ENCODE measurements around the gene PRCC. TPM values are rescaled to one million over a fixed set of nuclear protein-coding genes. Genes with fewer than 3 reads are reported as not detected.

PRCC gene
- polyA plus RNA-seq, 12 donors = 59.0 to 97.7 (median 65.5) TPM; not detected in 1

DNA sequence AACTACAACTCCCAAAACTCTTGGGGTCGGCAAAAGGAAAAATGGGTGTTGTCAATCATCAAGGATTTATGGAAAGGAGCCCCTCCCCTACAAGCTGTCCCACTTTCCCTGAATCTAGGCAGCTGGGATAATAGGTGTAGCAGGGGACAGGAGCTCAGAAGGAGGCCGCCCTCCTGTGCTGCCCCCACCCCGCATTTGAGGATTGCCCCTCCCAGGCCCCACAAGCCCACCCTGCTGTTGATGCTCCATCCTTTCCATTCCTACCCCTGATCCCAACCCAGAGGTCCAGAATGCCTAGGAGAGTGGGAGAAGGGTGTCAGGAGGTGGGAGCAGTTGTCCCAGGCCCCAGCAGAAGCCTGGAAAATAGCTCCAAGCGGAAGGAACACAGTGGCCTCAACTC, 24.5 kb upstream of the PRCC start:
- DNase-seq = no peak

GRCh38 chr1:156743367-156744302, 23.7 kb upstream of the PRCC start:
- DNase-seq = no peak

DNA sequence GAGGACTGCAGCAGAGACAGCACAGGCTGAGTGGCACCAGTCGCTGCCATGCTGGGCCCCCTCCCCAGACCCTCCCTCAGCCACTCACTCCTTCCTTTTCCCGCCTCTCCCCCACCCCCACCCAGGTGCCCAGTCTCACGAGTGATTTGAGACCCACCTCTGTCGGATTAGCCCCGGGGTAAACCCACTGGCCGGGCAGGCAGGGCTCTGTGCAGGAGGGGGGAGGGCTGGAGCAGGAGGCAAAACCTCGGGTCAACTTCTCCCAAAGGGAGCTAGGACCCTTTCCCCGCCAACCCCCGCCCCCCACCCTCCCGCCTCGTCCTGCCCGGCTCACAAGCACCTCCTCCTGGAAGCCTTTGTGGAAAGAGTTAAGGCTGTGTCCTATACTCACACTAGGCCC, 23.0 kb upstream of the PRCC start:
- no peak for DNase-seq

DNA sequence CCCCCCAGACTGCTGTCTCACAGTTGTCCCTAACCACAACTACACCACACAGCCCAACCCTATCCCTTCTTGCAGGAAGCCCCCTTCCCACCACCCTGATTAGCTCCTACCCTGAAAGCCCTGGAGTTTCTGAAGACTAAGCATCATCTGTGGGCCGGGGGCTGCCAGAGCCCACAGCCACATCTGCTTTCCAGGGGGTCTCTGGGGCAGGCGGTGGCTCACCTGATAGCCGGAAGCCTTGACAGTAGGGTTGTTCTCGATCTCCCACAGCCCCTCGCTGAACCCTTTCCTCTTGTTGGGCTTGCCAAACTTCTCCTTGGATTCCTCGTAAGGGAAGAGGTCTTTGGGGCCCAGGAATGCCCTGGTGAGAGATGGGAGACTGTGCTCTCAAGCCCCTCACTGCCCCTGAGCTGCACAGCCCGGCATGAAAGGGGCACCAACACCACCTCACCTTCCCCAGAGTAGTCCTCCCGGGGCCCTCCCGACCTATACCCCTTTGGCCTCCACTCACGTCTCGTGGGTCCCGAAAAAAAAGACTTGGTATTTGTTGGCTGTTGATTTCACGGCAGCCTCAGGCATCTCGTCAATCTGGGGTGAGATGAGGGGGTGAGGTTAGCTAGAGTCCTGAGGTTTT, 22.4 kb upstream of the PRCC start:
- no peak for DNase-seq

DNA sequence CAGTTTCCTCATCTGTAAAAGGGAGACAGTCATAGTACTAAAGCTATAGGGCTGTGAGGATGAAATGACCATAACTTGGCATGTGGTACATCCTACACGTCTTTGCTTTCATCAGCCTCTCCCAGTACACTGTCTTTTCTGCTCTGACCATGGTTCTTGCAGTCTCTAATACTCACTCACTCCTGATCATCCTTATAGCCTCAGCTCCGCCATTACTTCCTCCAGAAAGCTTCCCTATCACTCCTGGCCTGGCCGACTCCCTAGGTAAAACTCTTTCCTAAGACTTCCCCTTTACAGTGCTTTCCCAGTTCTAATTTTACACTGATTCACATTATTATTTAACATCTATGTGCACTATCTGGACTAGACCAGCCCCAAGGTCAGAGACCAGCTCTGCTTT, 21.5 kb upstream of the PRCC start:
- no peak for DNase-seq

GRCh38 chr1:156746406-156746727, 21.0 kb upstream of the PRCC start:
- DNase-seq = no peak

DNA sequence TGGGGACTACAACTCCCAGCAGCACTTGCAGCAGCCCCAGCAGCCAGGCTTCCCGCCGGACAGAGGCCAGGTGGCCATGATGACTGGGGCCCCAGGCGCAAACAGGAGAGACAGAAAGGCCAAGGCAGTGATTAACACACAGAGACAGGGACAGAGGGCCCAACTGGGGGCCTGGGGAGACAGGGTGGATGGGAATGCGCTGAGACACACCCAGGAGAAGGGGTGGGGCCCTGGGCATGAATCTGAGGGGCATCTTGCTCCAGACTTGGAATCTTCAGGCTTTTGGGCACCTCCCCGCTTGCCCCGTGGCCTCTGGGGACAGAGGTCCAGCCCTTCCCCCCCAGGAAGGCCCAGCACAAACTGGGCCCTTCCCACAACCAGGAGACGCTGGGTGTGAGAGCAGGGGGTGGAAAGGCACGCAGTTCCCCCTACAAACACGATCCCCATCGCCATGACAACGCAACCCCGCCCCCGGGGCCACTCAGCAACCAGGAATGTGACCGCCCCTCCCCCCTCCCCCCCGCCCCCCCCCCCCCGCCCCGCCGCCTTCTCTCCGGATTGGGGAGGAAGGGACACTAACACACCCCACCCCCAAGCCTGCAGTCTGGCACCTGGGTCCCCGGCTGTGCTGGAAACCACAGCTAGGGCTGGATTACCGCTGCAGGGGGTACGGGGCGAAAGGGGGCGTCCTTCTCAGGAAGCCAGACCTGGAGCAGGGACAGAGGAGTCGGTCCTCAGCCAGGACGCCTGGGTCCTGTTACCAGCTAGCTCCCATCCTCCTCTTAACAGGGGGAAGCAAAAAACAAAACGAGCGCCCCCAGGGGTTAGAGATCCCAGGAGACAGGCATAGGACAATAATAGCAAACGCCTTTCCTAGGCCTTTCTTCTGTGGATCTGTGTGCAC, 20.4 kb upstream of the PRCC start:
- DNase-seq = peak; percentile 93

GRCh38 chr1:156747742-156748669, 19.3 kb upstream of the PRCC start:
- DNase-seq = no peak

DNA sequence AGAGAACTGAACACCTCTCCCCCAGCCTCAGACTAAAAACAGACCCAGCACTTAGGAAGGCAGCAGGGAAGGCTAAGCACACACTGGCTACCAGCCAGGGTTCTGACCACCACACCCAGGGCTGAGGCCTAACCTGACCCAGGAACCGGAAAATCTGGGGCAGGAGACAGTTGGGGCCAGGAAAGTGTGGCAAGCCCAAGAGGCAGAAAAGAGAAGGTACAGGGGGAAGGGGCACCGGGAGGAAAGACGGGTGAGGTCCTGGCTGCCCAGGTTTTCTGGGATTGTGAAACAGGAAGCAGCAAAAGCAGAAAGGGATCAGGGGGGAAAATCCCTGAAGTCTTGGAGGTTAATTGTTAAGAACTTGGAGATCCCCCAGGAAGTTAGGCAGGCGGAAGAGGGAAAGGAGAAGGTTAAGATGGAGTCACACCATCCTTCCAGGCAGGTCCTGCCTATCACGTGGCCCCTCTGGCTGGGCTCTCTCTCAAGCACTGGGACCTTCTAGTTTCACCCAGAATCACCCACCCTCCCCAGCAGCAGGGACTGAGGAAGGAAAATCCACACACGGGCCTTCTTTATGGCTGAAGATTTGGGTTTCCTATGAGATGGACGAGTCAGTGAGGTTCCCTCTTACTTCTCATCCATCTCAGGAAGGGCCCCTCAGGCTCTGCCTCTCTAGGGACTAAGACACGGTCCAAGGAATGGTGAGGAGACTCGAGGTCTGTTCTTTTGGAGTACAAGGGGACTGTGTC, 18.5 kb upstream of the PRCC start:
- no peak for DNase-seq

DNA sequence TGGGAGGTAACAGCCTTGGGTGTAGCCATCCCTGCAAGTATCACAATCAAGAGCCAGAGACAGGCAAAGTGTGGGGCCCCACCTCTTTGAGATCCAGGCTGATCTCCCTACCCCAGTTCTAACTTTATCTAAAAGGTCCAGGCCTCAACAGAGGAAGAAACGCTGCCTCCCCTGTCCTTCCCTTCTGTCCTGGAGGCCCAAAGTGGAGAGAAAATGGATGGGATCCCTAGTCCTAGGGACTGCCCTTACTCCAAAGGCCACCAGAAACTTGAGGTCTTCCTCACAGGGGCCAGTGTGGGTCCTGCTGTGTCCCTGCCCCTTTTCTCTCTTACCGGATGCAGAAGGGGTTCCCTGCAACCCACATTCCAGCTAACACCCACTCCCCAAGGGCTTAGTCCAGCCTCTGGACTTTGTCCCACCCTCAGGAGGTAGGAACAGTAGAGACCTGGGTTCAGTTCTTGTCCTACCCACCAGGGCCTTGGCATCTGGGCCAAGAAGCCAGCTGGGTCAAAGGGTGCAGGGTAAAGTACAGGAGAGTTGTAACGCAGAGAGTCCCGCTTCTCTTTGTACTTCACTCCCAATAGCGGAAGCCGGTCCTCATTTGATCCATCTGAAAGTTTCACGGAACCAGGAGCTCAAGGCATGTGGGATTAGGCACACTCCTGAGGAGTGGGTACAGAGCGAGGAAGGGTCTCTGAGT, 17.8 kb upstream of the PRCC start:
- DNase-seq = no peak

DNA sequence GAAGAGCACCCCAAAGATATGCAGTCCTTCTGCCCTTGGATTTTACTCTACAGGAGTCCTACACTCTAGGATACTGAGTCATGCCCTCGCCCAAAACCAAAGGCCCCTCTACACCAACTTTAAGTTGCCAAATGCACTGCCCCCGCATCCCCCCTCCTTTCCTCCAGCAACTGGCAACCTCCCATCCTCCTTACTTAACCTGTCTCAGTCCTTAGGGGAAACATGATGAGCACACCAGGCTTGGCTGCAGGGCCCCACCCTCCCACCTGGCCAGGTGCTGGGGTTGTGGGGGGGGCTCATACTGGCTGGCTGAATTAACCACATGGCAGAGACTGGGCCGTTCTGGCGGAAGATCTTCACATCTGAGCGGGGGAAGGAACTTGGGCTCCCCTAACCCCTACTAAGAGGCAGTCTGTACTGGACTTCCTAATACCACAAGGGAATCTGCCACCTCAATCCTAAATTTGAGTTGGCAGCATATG, 17.1 kb upstream of the PRCC start:
- DNase-seq = no peak

DNA sequence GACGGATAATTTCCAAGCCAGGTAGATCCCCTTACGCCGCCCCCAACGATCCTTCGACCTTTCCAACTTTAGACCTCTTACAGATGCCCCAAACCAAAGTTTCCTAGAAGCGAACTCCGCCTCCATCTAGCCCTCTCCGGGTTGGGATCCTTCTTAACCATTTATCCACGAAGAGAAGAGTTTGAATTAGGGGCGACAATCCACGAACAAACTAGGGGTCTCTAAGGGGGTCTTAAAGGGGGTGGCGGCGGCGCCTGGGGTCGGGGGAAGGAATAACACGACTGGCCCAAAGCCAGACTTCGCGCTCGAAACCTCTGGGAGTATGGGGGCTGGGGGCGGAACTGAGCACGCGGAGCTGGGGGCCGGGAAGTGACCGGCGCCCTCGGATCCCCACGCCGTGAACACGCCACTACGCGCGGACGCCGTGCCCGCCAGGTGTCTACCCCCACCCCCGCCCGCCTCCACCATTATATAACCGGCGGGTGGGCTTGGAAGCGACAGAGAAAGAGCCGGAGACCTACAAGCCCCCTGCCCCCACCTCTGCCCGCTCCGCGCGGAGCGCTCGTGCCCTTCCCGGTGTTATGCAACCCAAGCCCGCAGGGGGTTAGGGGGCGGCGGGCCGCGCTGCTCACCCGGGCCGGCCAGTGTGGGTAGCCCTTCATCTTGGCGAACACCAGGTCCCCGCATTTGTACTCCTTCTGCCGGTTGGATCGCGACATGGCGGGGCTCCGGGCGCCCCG, 16.5 kb upstream of the PRCC start:
- DNase-seq = no peak

- no peak for DNase-seq
Measured at GRCh38 chr1:156751451-156751756, 15.9 kb upstream of the PRCC start, which contains the start of gene HDGF. Gene HDGF, minus strand, starts transcription at chr1:156751675. Its CDS starts 246 bp downstream, at chr1:156751429.

DNA sequence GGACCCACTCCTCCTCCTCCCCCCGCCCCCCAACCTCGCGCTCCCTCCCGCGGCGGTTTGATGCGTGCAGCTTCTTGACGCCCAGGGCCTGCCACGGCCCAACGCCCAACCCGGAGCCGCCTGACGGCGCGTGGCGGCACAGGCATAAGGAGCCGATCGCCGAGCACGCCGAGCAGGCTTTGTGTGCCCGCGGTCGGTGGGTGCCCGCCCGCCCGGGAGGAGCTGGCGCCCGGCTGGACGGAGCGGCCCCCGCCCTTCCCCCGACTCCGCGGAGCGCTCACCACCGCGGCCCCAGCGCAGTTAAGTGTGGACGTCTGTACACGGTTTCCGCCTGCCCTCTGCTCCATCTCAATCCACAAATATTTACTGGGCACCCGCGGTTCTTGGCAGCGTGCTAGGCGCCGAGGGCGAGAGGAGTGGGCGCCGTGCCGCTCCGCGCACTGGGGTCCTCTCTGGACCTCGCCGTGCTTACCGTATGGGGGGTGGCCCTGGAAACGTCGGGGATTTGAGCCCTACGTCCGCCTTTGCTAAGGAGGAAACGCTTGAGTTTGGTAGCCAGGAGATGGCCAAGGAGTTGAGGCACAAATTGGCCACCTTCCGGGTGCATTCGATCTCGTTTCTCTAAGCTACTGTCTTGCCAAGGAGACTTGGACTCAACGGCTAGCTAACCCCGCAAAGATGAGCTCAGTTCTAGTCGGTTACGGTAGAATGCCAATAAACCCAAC, 15.4 kb upstream of the PRCC start:
- peak; percentile 97 for DNase-seq

GRCh38 chr1:156752843-156753482, 14.4 kb upstream of the PRCC start:
- no peak for DNase-seq

DNA sequence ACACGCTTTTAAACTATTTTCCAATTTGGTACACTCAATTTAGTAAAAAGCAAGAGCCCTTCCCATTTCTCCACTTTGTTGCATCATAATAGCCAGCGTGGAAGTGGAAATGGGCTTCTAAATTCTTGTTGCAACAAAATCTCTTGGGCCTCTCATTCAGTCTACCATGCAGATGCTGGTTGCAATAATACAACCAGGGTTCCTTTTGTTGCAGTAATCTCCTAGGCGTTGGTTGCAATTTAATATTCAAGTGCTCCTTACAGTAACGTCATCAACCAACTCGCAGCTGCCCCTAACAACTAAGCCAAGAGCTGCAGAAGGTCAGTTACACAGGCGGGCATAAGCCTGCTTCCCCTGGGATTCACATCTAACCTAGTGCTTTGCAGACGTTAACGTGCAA, 13.1 kb upstream of the PRCC start:
- DNase-seq = no peak

DNA sequence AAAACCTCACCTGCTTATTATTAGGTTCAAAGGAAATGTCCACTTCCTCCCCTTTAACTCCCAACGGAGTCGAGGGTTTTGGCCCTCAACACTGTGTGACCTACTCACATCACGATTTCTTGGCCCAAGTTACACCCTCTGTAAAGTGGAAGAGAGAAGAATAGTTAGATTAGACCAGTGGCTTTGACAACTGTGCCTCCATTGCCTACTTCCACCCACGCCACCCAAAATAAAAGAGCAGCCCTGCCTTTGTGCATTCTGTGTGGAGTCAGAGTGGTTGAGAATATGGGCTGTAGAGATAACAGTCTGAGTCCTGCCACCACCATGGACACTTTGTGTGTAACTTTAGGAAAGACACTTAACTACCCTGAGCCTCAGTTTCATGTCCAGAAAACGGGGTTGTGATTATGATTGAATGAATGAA, 11.8 kb upstream of the PRCC start:
- no peak for DNase-seq

DNA sequence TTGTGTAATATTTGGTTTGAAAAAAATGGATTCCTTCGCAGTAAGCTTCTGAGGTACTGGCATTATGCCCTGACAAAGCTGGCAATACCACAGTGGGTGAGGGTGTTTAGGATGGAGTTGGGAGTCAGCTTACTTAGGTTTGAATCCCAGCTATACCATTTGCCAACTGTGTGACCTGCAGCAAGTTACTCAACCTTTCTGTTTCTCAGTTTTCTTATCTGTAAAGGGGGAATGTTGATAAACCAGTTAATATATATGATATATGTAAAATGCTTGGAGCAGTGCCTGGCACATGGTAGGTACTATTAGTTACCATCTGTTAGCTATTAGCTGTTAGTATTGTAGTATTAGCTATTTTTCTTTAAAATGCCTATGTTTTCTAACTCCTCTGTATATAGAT, 11.0 kb upstream of the PRCC start:
- DNase-seq = no peak
